ENCODE data around the gene CD34. TPM values are rescaled to one million over a fixed set of nuclear protein-coding genes. Genes with fewer than 3 reads are reported as not detected.

Gene CD34, protein sequence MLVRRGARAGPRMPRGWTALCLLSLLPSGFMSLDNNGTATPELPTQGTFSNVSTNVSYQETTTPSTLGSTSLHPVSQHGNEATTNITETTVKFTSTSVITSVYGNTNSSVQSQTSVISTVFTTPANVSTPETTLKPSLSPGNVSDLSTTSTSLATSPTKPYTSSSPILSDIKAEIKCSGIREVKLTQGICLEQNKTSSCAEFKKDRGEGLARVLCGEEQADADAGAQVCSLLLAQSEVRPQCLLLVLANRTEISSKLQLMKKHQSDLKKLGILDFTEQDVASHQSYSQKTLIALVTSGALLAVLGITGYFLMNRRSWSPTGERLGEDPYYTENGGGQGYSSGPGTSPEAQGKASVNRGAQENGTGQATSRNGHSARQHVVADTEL
- total RNA-seq: 0.38 and 0.56 TPM in 2 replicates

DNA sequence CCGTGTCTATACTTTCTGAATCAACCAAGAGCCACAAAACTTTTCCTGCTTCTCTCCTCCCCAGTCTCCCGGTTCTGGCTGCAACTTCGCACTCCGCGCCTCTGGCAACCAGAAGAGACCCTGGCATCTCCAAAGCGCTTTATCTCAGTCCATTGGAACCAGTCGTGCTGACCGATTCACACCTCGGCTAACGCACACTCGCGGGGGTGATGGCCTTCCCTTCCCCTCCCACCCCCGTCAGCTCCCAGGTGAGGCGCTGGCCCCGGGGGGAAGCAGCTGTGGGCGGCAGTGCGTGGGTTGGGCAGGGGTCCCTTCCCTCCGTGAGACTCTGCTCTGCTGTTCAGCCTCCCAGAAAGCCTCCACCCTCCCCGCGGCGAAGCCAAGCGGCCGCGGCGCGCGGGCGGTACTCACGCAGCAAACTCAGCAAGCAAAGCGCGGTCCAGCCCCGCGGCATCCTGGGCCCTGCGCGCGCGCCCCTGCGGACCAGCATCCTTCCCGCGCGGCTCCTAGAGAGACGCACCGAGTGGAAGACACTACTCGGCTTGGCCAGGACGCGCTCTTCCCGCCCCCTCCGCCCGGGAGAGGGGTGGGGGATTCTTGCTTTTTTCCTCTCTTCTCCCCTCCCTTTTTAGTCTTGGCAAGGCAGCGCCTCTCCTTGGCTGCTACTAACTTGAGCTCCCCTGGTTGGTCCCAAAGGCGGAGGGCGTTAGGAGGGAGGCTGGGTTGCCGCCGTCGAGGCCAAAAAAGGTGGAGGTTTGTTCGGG lies at the start of gene CD34:
CD34 (minus strand) TSS at position 535 of the 764 bp plus-strand sequence; CDS start at position 490, 45 bp downstream.

Other genes with a start within 250 kb of the CD34 start
- gene CD46, start 159.1 kb downstream of the CD34 start, total RNA-seq: 78.8 and 98.7 TPM in 2 replicates